GM06990 (cell line): ENCODE measurements around the gene GNG7.

Experiments used
- DNase-seq: peaks from one replicate; pipeline ENCODE4 v3.0.0-alpha.2; 2011; ENCODE audit not compliant: insufficient read length; ENCODE audit errors: extremely low read depth
- H3K27me3 ChIP-seq: replicated peaks from 2 replicates; pipeline ENCODE4 v1.6.0; 2011; ENCODE audit warnings: low read length; ENCODE audit not compliant: control insufficient read depth, insufficient read depth
- H3K36me3 ChIP-seq: 2 replicates; pipeline ENCODE4 v1.5.1; 2011; ENCODE audit warnings: low read length; ENCODE audit not compliant: control insufficient read depth, insufficient read depth
- H3K4me3 ChIP-seq: replicated peaks from 2 replicates; pipeline ENCODE4 v1.5.1; 2011; ENCODE audit warnings: low read depth, mild to moderate bottlenecking, control low read depth, low read length
- TF ChIP-seq, protein P1 (sequence below): IDR thresholded peaks from 2 replicates; pipeline ENCODE4 v1.5.1; 2011; ENCODE audit warnings: low read length, control low read depth, mild to moderate bottlenecking, inconsistent platforms; ENCODE audit not compliant: insufficient read depth, poor library complexity, severe bottlenecking

GNG7 gene

DNA sequence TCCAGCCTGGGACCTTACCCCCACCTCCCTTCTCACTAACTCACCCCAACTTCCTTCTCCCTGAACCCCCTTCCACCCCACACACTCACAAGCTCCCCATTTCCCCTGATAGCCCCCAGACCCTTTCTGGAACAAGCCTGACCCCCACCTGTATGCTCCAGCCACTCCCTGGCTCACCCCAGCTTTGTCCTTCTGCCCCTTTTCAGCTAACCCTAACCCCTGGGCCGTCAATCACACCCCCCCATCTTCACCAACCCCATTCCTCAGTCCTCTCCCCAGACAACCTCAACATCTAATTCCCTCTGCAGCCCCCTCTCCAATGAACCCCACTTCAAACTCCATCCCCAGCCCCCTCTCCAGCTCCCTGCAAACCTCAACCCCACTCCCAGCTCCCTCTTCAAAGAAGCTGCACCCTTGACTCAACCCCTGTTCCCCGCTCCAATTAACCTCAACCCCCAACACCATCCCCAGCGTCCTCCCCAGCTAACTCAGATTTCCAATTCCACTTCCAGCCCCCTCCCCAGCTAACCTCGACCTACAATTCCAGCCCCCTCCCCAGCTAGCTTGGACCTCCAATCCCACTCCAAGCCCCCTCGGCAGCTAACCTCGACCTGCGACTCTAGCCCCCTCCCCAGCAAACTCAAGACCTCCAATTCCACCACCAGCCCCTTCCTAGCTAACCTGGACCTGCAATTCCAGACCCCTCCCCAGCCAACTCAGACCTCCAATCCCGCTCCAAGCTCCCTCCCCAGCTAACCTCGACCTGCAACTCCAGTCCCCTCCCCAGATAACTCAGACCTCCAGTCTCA lies 929 bp downstream of the GNG7 start:
- peak overlapping the region; percentile 74 for H3K4me3 ChIP-seq
- H3K27me3 ChIP-seq = no peaks in the 10 kb centered on the region
- TF ChIP-seq, protein P1, sequence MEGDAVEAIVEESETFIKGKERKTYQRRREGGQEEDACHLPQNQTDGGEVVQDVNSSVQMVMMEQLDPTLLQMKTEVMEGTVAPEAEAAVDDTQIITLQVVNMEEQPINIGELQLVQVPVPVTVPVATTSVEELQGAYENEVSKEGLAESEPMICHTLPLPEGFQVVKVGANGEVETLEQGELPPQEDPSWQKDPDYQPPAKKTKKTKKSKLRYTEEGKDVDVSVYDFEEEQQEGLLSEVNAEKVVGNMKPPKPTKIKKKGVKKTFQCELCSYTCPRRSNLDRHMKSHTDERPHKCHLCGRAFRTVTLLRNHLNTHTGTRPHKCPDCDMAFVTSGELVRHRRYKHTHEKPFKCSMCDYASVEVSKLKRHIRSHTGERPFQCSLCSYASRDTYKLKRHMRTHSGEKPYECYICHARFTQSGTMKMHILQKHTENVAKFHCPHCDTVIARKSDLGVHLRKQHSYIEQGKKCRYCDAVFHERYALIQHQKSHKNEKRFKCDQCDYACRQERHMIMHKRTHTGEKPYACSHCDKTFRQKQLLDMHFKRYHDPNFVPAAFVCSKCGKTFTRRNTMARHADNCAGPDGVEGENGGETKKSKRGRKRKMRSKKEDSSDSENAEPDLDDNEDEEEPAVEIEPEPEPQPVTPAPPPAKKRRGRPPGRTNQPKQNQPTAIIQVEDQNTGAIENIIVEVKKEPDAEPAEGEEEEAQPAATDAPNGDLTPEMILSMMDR = no peak
- DNase-seq = no peak
- no peaks in the 10 kb centered on the region for H3K36me3 ChIP-seq

DNA sequence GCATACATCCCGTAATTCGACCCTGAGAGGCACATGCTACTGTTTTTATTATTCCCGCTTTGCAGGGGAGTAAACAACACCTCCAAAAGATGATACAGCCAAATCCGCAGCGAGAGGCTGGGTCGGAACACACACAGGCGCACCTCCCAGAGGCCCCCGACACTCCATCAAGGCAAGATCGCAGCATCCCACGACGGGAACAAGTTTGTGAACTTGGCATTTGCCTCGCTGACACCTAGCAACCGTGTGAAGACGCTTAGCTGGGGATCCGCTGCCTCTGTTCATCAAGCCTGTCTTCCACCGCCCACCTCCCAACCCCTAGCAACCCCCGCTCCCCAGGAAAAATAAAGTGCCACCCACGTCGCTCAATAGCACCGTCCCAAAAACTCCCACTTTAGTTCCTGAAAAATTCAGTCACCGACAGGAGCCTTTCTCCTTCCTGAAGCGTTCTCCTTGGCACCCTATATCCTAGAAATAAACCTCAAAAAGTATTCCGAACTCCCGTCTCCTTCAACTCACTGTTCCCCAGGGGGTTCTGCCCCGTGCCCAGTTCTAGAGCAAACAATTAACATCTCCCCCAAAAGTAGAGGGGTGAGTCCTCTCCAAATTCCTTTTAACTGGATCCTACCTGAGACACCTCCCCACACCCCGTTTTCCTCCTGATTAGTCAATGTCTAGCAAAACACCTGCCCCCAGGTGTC lies 1.7 kb downstream of the GNG7 start:
- TF ChIP-seq, protein P1 = no peak
- no peak for DNase-seq
- Histone ChIP-seq H3K36me3 (no peaks in the 10 kb centered on the region), H3K4me3 (peak overlapping the region; percentile 74), H3K27me3 (no peaks in the 10 kb centered on the region)

- Histone ChIP-seq H3K27me3 (no peaks in the 10 kb centered on the region), H3K4me3 (peak overlapping the region; percentile 51), H3K36me3 (no peaks in the 10 kb centered on the region)
- TF ChIP-seq, protein P1 = no peak
- DNase-seq = no peak
These were observed 2.9 kb downstream of the GNG7 start for GRCh38 chr19:2699413-2700140.

- Histone ChIP-seq H3K36me3 (no peaks in the 10 kb centered on the region; the same call in 1 of the 2 replicates), H3K4me3 (no peak overlapping the region), H3K27me3 (no peaks in the 10 kb centered on the region)
- TF ChIP-seq, protein P1 = no peak
- no peak for DNase-seq
These were observed 8.3 kb downstream of the GNG7 start for GRCh38 chr19:2694196-2694595.

GRCh38 chr19:2693492-2694160 lies 8.9 kb downstream of the GNG7 start:
- no peak for DNase-seq
- Histone ChIP-seq H3K36me3 (no peaks in the 10 kb centered on the region; the same call in 1 of the 2 replicates), H3K27me3 (no peaks in the 10 kb centered on the region), H3K4me3 (no peak overlapping the region)
- TF ChIP-seq, protein P1 = no peak
